ENCODE results near the gene TRIP6.

DNA sequence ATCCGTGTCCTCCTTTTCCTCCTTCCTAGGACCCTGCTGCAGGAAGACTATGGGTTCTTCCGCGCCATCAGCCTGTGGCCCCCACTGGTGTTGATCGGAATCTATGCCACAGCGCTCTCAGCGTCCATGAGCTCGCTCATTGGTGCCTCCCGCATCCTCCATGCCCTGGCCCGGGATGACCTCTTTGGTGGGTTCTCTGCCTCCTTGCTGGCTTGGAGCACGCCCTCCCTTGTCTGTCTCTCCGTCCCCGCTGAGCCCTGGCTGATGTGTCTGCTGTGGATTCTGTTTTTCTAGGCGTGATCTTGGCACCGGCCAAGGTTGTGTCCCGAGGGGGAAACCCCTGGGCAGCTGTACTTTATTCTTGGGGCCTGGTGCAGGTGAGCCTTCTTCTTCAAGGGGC lies 7.3 kb upstream of the TRIP6 start:
- no peak for TF ChIP-seq POLR2AphosphoS5 (IDR thresholded peaks at IDR 0.05; ENCODE audit: low read depth, low read length)
- TF ChIP-seq POLR2A (IDR thresholded peaks at IDR 0.05; ENCODE audit: low read depth, low read length), result no peak
- TF ChIP-seq TAF1 (IDR thresholded peaks at IDR 0.05; ENCODE audit: borderline replicate concordance, low read depth, low read length), result no peak

Measured in GM12892 (cell line).